HG02943 (cell line): Measurements from ENCODE around the gene RAET1L.
"Not testable (repeated sequence)": the region's sequence is repeated elsewhere in the genome, so short reads cannot be mapped to it uniquely, and the experiment has no call there.

Experiments
- ATAC-seq: cut with Tn5 transposase; IDR thresholded peaks from one replicate; pipeline ENCODE4 v1.9.1; 2021; ENCODE audit warnings: mild to moderate bottlenecking, low read depth, moderate library complexity; ENCODE audit not compliant: unreplicated experiment

The RAET1L gene, protein sequence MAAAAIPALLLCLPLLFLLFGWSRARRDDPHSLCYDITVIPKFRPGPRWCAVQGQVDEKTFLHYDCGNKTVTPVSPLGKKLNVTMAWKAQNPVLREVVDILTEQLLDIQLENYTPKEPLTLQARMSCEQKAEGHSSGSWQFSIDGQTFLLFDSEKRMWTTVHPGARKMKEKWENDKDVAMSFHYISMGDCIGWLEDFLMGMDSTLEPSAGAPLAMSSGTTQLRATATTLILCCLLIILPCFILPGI

DNA sequence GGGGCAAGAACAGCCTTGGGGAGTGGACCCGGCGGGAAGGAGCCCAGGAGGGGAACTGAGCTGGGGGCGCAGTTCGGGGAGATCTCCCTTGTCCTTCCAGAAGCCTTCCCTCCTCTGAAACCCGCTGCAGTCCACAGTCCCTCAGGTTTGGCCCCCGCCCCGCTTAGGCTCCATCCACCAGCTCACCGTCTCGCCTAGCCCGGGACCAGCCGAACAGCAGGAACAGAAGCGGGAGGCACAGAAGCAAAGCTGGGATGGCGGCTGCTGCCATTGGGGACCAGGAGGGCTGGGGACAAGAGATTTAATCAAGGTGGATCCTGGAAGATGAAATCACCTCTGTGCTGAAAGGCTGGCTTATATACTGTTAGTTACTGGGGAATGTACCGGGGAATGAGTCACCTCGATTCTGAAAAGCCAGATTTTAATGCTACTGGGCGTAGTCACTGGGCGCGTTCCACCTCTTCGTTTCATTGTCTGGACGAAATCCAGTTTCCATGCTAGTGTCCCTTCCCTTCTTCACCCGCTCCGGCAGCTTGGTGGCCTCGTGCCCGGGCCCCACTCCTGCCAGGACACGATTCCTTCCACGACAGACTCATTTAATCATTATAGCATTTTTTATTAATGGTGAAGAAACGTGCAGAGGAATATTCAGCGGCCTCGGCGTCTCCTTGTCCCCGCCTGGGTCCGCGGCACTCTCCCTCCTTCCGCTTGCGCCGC lies at the start of gene RAET1L:
Gene RAET1L (minus strand): TSS at position 332 of the 717 bp plus-strand sequence. CDS start 61 bp downstream, at position 271.
- ATAC-seq: no peak

- ATAC-seq: no peak
Measured at GRCh38 chr6:150075034-150075421, 49.7 kb upstream of the RAET1L start.

GRCh38 chr6:150074396-150075033 lies 49.2 kb upstream of the RAET1L start:
- ATAC-seq: not testable (repeated sequence)

DNA sequence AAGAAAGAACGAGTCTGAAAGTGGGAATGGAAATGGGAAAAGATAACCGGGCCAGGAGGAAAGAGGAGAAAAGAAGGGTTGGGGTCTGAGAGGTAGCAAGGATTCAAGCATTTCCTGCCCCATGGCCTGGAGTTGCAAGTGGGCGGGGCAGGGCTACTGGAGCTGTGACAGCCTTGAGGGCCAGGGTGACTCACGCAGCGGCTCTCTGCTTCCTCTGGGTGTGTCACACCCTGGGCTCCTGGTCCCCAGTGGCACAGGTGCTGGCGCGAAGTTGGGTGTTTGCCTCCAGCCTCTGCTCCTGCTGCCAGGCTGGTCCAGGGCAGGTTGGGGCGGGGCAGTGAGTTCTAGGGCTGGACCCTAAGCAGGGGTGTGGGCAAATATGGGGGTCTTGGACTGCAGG lies 46.9 kb upstream of the RAET1L start:
- no peak for ATAC-seq

- ATAC-seq: no peak
Measured at GRCh38 chr6:150070236-150070818, 45.0 kb upstream of the RAET1L start.

DNA sequence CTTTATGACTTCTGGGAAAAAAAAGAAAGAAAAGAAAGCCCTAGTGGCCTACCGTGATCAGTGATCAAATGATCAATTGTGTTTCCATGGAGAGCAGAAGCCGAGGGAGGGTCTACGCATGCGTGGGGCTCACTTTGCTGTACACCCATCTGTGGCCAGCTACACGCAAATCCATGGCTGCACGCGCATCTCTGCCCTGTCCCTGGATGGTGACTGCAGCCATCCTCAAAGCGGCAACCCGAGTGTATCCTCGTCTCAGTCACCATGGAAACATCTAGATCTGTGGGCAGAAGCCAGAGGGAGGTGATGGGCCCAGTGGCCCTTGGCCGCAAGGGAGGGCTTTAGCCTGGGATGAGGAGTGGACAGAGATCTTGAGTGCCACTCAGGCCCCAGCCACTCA lies 44.4 kb upstream of the RAET1L start:
- ATAC-seq: no peak

DNA sequence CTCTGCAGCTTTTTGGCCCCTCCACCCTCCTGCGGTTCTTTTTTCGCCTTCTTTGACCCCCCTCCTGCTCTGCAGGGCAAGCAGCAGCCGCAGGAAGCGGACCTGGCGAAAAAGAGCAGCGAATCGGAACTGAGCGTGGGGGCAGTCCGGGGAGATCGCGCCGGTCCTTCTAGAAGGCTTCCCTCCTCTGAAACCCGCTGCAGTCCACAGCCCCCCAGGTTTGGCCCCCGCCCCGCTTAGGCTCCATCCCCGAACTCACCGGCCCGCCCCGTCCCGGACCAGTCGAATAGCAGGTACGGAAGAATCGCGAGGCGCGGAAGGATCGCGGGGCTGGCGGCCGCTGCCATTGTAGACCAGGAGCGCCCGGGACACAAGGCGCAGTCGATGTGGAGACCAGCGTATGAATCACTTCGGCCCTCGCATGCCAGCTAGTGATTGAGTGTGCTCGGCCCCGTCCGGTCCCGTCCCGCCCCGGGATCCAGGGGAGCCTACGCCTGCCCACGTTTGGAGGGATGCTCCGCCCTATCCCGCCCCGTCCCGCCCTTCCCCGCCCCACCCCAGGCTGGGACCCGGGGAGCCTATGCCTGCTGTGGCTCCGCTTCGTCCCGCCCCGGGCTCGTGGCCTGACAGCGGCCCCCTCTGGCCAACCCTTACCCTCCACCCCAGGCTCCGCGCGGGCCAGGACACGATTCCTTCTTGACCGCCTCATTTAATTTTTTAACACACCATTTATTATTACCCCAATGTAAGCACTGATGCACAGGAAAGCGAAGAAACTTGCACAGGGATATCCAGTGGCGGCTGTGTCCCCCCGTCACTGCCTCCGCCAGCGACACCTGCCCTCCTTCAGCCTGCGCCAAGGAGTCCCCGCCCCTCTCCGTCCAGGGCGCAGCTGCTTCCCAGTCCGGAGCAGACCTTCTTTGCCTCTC lies 43.7 kb upstream of the RAET1L start, which contains the start of gene ULBP3:
Gene ULBP3 (minus strand): TSS at position 402 of the 929 bp plus-strand sequence. CDS start 55 bp downstream, at position 347.
- ATAC-seq: no peak

DNA sequence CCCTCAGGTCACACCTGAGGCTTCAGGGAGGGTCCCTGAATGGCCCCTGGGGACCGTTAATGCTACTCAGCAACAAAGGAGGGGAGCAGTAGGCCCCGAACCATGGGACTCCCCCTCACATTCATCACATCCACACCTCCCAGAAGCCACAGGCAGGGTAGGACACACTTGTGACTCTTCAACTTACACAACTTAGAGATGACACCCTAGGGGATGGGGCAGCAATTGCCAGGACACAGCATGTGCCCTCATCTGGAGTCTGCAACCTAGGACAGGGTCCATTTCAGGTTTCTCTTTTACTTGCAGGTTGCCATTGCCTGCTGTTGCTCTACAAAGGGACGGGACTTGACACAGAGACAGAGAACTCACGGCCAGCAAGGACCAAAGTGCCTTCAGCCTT lies 42.8 kb upstream of the RAET1L start:
- ATAC-seq: no peak

DNA sequence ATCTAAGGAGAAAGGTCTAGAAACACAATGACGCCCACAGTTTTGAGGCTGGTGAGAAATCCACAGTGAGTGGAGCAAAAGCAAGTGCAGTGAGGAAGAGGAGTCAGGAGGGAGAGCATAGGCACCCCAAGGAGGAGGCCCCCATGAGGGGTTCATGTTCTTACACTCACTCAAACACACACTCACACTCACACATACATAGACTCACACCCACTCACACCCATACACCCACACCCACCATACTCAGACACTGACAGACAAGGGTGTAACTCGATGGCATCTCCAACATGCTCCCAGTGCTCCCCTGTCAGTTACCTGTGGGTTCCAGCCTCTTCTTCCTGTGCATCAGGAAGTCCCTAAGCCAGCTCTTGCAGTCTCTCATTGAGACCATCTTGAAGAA lies 39.8 kb upstream of the RAET1L start:
- no peak for ATAC-seq

GRCh38 chr6:150063640-150064039 lies 38.3 kb upstream of the RAET1L start:
- no peak for ATAC-seq

- not testable (repeated sequence) for ATAC-seq
Measured at GRCh38 chr6:150059973-150060372, 34.6 kb upstream of the RAET1L start.

GRCh38 chr6:150058986-150059385 lies 33.7 kb upstream of the RAET1L start:
- no peak for ATAC-seq

- no peak for ATAC-seq
Measured at GRCh38 chr6:150058231-150058792, 33.0 kb upstream of the RAET1L start.

DNA sequence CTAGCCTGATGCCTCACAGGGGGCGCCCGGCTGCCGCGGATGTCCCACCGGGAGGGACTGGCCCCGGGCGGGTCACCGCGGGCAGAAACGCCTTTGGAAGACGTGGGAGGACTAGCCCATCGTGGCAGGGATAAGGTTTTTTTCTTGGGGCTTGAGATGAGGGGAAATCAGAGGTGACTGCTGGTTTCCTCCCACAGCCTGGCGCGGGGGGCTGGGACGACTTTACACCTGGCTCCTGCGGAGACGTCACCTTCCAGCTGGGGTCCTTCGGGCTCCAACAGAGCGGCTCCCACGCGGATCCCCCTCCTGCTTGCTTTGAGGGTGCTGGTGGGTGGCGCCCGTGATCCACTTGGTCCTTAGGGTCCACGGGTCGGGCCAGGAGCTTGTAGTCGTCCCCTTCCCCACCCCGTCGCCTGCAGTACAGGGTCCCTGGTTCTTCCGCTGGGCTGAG lies 32.2 kb upstream of the RAET1L start:
- ATAC-seq: no peak

DNA sequence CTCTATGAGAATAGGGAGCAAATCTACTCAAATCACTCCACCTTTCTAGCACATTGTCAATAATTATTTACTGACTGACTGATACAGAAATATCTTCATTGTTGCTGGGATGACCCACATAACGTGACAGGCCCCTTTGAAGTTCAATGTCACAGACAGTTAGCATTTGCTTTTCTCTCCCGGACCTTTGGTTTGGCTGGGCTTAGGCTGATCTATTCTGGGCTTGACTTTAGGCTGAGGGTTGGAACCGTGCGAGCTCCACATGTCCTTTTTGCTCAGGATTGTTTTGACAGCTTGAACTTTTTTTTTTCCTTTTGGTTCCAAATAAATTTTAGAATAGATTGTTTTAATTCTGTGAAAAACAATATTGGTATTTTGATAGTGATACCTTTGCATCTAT lies 31.6 kb upstream of the RAET1L start:
- no peak for ATAC-seq

- ATAC-seq: no peak
Measured at GRCh38 chr6:150056156-150056555, 30.8 kb upstream of the RAET1L start.

DNA sequence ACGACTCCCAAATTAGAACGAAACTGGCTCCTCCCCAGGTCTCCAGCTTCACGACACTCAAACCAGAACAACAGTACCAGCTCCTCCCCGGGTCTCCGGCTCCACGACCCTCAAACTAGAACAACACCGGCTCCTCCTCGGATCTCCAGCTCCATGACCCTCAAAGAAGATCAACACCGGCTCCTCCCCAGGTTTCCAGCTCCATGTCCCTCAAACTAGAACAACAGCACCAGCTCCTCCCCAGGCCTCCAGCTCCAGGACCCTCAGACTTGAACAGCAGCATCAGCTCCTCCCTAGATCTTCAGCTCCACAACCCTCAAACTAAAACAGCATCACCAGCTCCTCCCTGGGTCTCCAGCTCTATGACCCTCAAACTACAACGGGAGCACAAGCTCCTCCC lies 29.8 kb upstream of the RAET1L start:
- no peak for ATAC-seq

GRCh38 chr6:150053450-150053849 lies 28.1 kb upstream of the RAET1L start:
- no peak for ATAC-seq

- ATAC-seq: no peak
Measured at GRCh38 chr6:150050846-150051245, 25.5 kb upstream of the RAET1L start.

- no peak for ATAC-seq
Measured at GRCh38 chr6:150048099-150048498, 22.8 kb upstream of the RAET1L start.
